K562 (cell line): ENCODE results near the gene ECSCR.

Experiments used
- CTCF ChIP-seq, 3 experiments: IDR thresholded peaks in 2 of 3; conservative IDR thresholded peaks in 1 of 3; 2 replicates each; pipeline ENCODE4 v1.5.1; 2011 to 2012; ENCODE audit warnings: low read length in 3 of 3, mild to moderate bottlenecking in 3 of 3, control low read depth in 2 of 3, improper control_type of control experiment in 1 of 3, inconsistent platforms in 1 of 3, low read depth in 1 of 3, mixed read lengths in 1 of 3, moderate library complexity in 1 of 3; ENCODE audit not compliant: insufficient read depth in 2 of 3
- CXXC5 ChIP-seq: fragments of 250-450 bp; sonication (Bioruptor Pico); IDR thresholded peaks from 2 replicates; pipeline ENCODE4 v1.8.0; 2022; ENCODE audit warnings: inconsistent platforms, mild to moderate bottlenecking, moderate library complexity
- ELK3 ChIP-seq: fragments of 450-650 bp; formaldehyde crosslinking; IDR thresholded peaks from 2 replicates; pipeline ENCODE4 v1.4.0; 2020; ENCODE audit warnings: mild to moderate bottlenecking
- IRF2 ChIP-seq: sonication (generic); formaldehyde crosslinking; IDR thresholded peaks from 2 replicates; pipeline ENCODE4 v1.8.1; 2022; ENCODE audit warnings: mild to moderate bottlenecking, missing genetic modification reagents
- KDM4B ChIP-seq, 2 experiments: fragments of 450-650 bp in 1 of 2; sonication (generic) in 1 of 2; IDR thresholded peaks; 2 replicates each; pipeline ENCODE4 v1.6.1; 2016 to 2017; ENCODE audit warnings: borderline replicate concordance in 2 of 2, antibody characterized with exemption in 1 of 2, low read depth in 1 of 2, mild to moderate bottlenecking in 1 of 2
- NFATC3 ChIP-seq: fragments of 450-650 bp; IDR thresholded peaks from 2 replicates; pipeline ENCODE4 v1.6.1; 2017; ENCODE audit warnings: mild to moderate bottlenecking
- RCOR1 ChIP-seq, 2 experiments: IDR thresholded peaks; 2 replicates each; pipeline ENCODE4 v1.6.1; 2012; ENCODE audit warnings: low read depth in 2 of 2, low read length in 2 of 2, borderline replicate concordance in 1 of 2, improper control_type of control experiment in 1 of 2
- SMAD1 ChIP-seq: fragments of 150-350 bp; IDR thresholded peaks from 2 replicates; pipeline ENCODE4 v1.6.1; 2014; ENCODE audit warnings: low read length, low read depth; ENCODE audit not compliant: partially characterized antibody
- ZC3H11A ChIP-seq: IDR thresholded peaks from 2 replicates; pipeline ENCODE4 v1.6.1; 2012; ENCODE audit warnings: low read depth, low read length, improper control_type of control experiment
- ZNF639 ChIP-seq, 2 experiments: fragments of 200-800 bp in 1 of 2; sonication (Bioruptor generic) in 1 of 2; sonication (generic) in 1 of 2; formaldehyde crosslinking in 1 of 2; IDR thresholded peaks in 1 of 2; conservative IDR thresholded peaks in 1 of 2; 2 replicates each; pipeline versions ENCODE4 v1.5.0 to v1.6.1; 2016 to 2020; ENCODE audit warnings: missing compliant biosample characterization in 1 of 2, missing genetic modification characterization in 1 of 2, missing genetic modification reagents in 1 of 2
- ZSCAN32 ChIP-seq: fragments of 450-650 bp; formaldehyde crosslinking; IDR thresholded peaks from 2 replicates; pipeline ENCODE4 v1.4.0; 2020; ENCODE audit warnings: mild to moderate bottlenecking, moderate library complexity

- no peak for TF ChIP-seq ZC3H11A
- no peak for TF ChIP-seq NFATC3
- TF ChIP-seq KDM4B (IDR thresholded peaks at IDR 0.05; ENCODE audit: borderline replicate concordance in 2 of 2, low read depth in 1 of 2): peak in 1 of 2 experiments; percentile 57; a peak in 1 of 4 replicates
- TF ChIP-seq ELK3 (CRISPR knock-in tag): no peak
- TF ChIP-seq IRF2 (CRISPR knock-in tag): no peak
- no peak for TF ChIP-seq CTCF (IDR thresholded peaks at IDR 0.05 in 2 of 3, conservative IDR thresholded peaks at IDR 0.05 in 1 of 3; ENCODE audit: insufficient read depth in 2 of 3, low read depth in 1 of 3, low read length in 3 of 3)
- peak; percentile 95 for TF ChIP-seq CXXC5 (CRISPR knock-in tag)
- no peak for TF ChIP-seq ZSCAN32
- peak; percentile 22 for TF ChIP-seq SMAD1
- TF ChIP-seq ZNF639 (CRISPR knock-in tag; conservative IDR thresholded peaks at IDR 0.05 in 1 of 2, IDR thresholded peaks at IDR 0.05 in 1 of 2): no peak
- peak in 1 of 2 experiments; percentile 53; a peak in 1 of 4 replicates for TF ChIP-seq RCOR1 (IDR thresholded peaks at IDR 0.05; ENCODE audit: borderline replicate concordance in 1 of 2, low read depth in 2 of 2, low read length in 2 of 2)
Observed at GRCh38 chr5:139403787-139404483, 58.6 kb downstream of the ECSCR start, which contains the start of gene SPATA24.
